Parathyroid adenoma (tissue), 2 donors: ENCODE measurements around the gene ITPKB.
"Not testable (repeated sequence)": the region's sequence is repeated elsewhere in the genome, so short reads cannot be mapped to it uniquely, and the experiment has no call there.

Experiments used
- H2AFZ ChIP-seq: fragments of 300-600 bp; sonication (generic); one replicate; pipeline ENCODE4 v1.7.0; 2017; ENCODE audit warnings: antibody characterized with exemption, mild to moderate bottlenecking
- H3K27ac ChIP-seq: fragments of 300-600 bp; sonication (generic); one replicate; pipeline ENCODE4 v1.7.0; 2017
- H3K27me3 ChIP-seq: fragments of 300-600 bp; sonication (generic); one replicate; pipeline ENCODE4 v1.7.0; 2017; ENCODE audit warnings: low read length; ENCODE audit not compliant: control insufficient read depth, insufficient read depth
- H3K36me3 ChIP-seq: fragments of 300-600 bp; sonication (generic); one replicate; pipeline ENCODE4 v1.7.0; 2017; ENCODE audit warnings: low read length; ENCODE audit not compliant: control insufficient read depth, insufficient read depth
- H3K4me1 ChIP-seq: fragments of 300-600 bp; sonication (generic); one replicate; pipeline ENCODE4 v1.7.0; 2017; ENCODE audit warnings: control low read depth
- H3K4me2 ChIP-seq: fragments of 300-600 bp; sonication (generic); one replicate; pipeline ENCODE4 v1.7.0; 2017; ENCODE audit warnings: low read length
- H3K4me3 ChIP-seq: fragments of 300-600 bp; sonication (generic); one replicate; pipeline ENCODE4 v1.7.0; 2017; ENCODE audit warnings: low read depth, low read length
- H3K79me2 ChIP-seq: fragments of 300-600 bp; sonication (generic); one replicate; pipeline ENCODE4 v1.7.0; 2017; ENCODE audit warnings: control low read depth
- H3K9ac ChIP-seq: fragments of 300-600 bp; sonication (generic); one replicate; pipeline ENCODE4 v1.7.0; 2017; ENCODE audit warnings: mild to moderate bottlenecking
- H3K9me3 ChIP-seq: fragments of 300-600 bp; sonication (generic); one replicate; pipeline ENCODE4 v1.7.0; 2017; ENCODE audit warnings: low read length; ENCODE audit not compliant: control insufficient read depth
- TF ChIP-seq, protein P1 (sequence below): fragments of 300-600 bp; sonication (generic); IDR thresholded peaks from one replicate; pipeline ENCODE4 v1.7.0; 2017; ENCODE audit warnings: antibody characterized with exemption, mild to moderate bottlenecking
- donor health status: primary hyperparathyroidism.

The ITPKB gene

DNA sequence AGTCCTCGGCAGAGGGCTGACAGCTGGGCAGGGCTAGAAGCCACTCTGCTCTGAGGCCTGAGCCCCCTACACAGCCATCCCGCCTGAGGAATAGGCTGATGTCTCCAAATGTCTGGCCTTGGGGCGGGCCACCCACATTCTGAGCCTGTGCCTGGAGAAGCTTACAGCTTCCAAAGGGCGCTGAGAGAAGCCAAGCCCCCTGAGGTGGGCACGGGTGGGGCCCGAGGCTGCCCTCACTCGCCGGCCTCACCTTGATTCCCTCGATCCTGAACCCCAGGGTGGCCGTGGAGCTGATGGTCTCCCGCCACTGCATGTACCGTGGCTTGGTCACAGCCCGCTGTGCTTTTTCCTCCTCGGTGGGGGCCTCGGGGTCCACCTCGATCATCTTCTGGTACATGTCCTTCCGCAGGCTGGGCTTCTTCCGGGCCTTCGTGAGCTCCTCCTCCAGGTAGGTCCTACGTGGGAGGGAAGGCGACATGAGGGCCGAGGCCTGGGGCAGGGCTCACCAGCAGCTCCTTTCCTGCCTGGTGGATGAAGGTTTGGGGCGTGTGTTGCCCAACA is 97.3 kb downstream of the ITPKB start:
- Histone ChIP-seq H3K4me1 (no peaks in the 10 kb centered on the region), H3K27ac (no peak overlapping the region), H3K36me3 (no peaks in the 10 kb centered on the region)

GRCh38 chr1:226640321-226641136 is 98.6 kb downstream of the ITPKB start:
- TF ChIP-seq, protein P1, sequence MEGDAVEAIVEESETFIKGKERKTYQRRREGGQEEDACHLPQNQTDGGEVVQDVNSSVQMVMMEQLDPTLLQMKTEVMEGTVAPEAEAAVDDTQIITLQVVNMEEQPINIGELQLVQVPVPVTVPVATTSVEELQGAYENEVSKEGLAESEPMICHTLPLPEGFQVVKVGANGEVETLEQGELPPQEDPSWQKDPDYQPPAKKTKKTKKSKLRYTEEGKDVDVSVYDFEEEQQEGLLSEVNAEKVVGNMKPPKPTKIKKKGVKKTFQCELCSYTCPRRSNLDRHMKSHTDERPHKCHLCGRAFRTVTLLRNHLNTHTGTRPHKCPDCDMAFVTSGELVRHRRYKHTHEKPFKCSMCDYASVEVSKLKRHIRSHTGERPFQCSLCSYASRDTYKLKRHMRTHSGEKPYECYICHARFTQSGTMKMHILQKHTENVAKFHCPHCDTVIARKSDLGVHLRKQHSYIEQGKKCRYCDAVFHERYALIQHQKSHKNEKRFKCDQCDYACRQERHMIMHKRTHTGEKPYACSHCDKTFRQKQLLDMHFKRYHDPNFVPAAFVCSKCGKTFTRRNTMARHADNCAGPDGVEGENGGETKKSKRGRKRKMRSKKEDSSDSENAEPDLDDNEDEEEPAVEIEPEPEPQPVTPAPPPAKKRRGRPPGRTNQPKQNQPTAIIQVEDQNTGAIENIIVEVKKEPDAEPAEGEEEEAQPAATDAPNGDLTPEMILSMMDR, result no peak
- Histone ChIP-seq H3K27me3 (no peaks in the 10 kb centered on the region), H3K9ac (no peak overlapping the region), H3K4me3 (no peak overlapping the region), H3K9me3 (no peaks in the 10 kb centered on the region), H3K36me3 (no peaks in the 10 kb centered on the region), H3K4me2 (no peak overlapping the region), H3K27ac (no peak overlapping the region), H3K79me2 (no peaks in the 10 kb centered on the region), H3K4me1 (no peaks in the 10 kb centered on the region), H2AFZ (no peak overlapping the region)

More for the DNA sequence above, 97.3 kb downstream of the ITPKB start:
- no peak overlapping the region for H2AFZ ChIP-seq
- no peaks in the 10 kb centered on the region for H3K79me2 ChIP-seq
- H3K27me3 ChIP-seq, result no peaks in the 10 kb centered on the region
- H3K4me2 ChIP-seq, result no peak overlapping the region
- H3K4me3 ChIP-seq, result no peak overlapping the region
- TF ChIP-seq, protein P1, result no peak
- H3K9me3 ChIP-seq, result no peaks in the 10 kb centered on the region
- H3K9ac ChIP-seq, result no peak overlapping the region

DNA sequence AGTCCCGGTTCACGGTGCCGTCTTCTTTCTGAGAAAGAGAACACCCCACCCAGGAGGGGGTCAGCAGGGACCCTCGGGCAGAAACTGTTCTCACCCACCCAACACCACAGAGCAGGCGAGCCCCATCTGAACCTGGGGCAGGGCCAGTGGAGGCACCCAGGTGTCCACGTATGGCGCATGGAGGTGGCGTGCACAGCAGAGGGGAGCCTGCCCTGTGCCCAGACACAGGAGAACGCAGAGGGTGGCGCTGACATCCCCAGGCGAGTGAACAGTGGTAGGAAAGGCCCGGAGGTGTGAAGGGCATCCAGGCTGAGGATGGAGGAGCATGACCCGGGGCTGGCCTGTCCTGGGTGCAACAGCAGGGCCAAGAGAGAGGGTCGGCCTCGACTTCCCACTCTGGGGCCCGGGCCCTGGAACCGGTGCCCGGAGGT is 99.4 kb downstream of the ITPKB start:
- TF ChIP-seq, protein P1, result no peak
- Histone ChIP-seq H3K79me2 (no peaks in the 10 kb centered on the region), H3K36me3 (no peaks in the 10 kb centered on the region), H3K4me1 (no peaks in the 10 kb centered on the region), H3K4me2 (no peak overlapping the region), H3K27me3 (no peaks in the 10 kb centered on the region), H3K9ac (no peak overlapping the region), H3K4me3 (no peak overlapping the region), H3K9me3 (no peaks in the 10 kb centered on the region), H2AFZ (no peak overlapping the region), H3K27ac (no peak overlapping the region)

DNA sequence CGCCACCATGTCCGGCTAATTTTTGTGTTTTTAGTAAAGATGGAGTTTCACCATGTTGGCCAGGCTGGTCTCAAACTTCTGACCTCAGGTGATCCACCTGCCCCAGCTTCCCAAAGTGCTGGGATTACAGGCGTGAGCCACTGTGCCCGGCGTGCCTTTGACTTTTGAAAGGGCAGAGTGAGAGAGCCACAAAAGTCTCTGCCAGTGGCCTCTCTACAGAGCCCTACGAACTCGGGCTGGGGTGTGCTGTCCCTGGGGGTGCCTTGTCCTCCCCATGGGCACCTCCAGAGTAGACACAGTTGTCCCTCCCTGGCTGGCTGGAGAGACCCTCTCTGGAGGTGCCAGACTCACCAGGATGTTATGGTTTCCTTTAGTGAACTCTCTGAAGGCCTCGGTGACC is 99.9 kb downstream of the ITPKB start:
- H3K27me3 ChIP-seq, H3K9ac ChIP-seq, H3K4me3 ChIP-seq, H3K27ac ChIP-seq, H3K4me2 ChIP-seq, H3K36me3 ChIP-seq, H3K4me1 ChIP-seq, H3K79me2 ChIP-seq, H2AFZ ChIP-seq, H3K9me3 ChIP-seq: not testable (repeated sequence)

GRCh38 chr1:226638608-226639007 is 100.5 kb downstream of the ITPKB start:
- Histone ChIP-seq H3K4me1 (no peaks in the 10 kb centered on the region), H3K27me3 (no peaks in the 10 kb centered on the region), H3K4me3 (no peak overlapping the region), H3K79me2 (no peaks in the 10 kb centered on the region), H3K36me3 (no peaks in the 10 kb centered on the region), H3K4me2 (no peak overlapping the region), H2AFZ (no peak overlapping the region), H3K9ac (no peak overlapping the region), H3K9me3 (no peaks in the 10 kb centered on the region), H3K27ac (no peak overlapping the region)
- TF ChIP-seq, protein P1, result no peak
